Fibroblast of villous mesenchyme (primary cell): ENCODE results near the gene TTYH2. TPM values are rescaled to one million over a fixed set of nuclear protein-coding genes. Genes with fewer than 3 reads are reported as not detected.

Experiments used
- DNase-seq: peaks from one replicate; pipeline ENCODE4 v3.0.0-alpha.2; 2010; ENCODE audit warnings: low read depth
- H3K4me3 ChIP-seq: 2 replicates; pipeline ENCODE4 v1.5.1; 2011; ENCODE audit warnings: low read depth, mild to moderate bottlenecking, low read length
- total RNA-seq: library from RNA; depleted of rRNA; stranded (reverse); fragments of >200 nt; gene quantifications from 2 replicates; pipeline ENCODE4 v1.2.3, GENCODE V29; 2012
- TF ChIP-seq, protein P1 (sequence below): IDR thresholded peaks from 2 replicates; pipeline ENCODE4 v1.5.1; 2012; ENCODE audit warnings: low read depth, mild to moderate bottlenecking, low read length; ENCODE audit not compliant: insufficient read depth

The TTYH2 gene
- total RNA-seq, 1 donor, result 1.3 TPM

DNA sequence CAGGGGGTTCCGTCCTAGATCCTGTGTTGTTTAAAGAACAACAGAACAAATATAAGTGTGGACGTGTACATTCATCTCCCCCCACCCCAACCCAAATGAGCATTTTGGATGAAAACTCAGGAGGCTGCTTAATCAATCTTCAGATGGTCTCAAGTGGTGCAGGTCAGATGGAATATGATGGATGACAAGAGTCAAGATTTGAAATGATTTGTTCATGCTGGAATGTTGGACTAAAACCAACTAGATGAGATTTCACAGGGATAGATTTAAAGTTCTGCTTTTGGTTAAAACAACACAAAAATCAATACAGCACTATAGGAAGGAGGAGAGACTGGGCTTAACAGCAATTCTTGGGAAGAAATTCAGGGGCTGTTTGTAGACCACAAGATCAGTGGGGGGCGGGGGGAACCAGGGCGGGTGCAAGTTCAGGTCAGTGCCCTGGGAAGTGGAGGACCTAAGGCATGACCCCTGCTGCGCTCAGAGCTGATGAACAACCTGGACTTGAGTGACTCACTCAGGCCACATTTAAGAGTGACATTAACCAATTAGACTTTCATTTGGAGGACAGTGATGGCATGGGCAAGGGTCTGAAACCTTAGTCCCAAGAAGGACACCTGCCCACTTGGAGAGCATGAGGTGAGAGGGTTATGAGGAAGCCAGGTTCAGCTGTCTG is 15.1 kb downstream of the TTYH2 start:
- DNase-seq, result no peak
- no peak overlapping the region for H3K4me3 ChIP-seq
- TF ChIP-seq, protein P1, sequence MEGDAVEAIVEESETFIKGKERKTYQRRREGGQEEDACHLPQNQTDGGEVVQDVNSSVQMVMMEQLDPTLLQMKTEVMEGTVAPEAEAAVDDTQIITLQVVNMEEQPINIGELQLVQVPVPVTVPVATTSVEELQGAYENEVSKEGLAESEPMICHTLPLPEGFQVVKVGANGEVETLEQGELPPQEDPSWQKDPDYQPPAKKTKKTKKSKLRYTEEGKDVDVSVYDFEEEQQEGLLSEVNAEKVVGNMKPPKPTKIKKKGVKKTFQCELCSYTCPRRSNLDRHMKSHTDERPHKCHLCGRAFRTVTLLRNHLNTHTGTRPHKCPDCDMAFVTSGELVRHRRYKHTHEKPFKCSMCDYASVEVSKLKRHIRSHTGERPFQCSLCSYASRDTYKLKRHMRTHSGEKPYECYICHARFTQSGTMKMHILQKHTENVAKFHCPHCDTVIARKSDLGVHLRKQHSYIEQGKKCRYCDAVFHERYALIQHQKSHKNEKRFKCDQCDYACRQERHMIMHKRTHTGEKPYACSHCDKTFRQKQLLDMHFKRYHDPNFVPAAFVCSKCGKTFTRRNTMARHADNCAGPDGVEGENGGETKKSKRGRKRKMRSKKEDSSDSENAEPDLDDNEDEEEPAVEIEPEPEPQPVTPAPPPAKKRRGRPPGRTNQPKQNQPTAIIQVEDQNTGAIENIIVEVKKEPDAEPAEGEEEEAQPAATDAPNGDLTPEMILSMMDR, result no peak

DNA sequence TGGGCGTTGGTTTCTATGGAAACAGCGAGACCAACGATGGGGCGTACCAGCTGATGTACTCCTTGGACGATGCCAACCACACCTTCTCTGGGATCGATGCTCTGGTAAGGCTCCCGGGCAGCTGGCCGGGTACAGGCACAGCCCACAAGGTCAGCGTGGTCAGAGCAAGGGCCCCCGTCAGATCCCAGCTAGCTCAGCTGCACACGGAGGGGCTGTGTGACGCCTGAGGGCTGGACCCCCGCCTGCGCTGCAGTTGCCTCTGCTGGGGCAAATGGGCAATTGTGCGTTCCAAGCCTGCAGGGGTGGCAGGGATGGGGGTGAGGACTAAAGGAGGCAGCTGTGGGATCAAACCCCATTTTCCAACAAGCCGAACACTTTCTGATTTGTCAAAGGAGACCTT is 17.5 kb downstream of the TTYH2 start:
- no peak for DNase-seq
- TF ChIP-seq, protein P1, result no peak
- no peak overlapping the region for H3K4me3 ChIP-seq

DNA sequence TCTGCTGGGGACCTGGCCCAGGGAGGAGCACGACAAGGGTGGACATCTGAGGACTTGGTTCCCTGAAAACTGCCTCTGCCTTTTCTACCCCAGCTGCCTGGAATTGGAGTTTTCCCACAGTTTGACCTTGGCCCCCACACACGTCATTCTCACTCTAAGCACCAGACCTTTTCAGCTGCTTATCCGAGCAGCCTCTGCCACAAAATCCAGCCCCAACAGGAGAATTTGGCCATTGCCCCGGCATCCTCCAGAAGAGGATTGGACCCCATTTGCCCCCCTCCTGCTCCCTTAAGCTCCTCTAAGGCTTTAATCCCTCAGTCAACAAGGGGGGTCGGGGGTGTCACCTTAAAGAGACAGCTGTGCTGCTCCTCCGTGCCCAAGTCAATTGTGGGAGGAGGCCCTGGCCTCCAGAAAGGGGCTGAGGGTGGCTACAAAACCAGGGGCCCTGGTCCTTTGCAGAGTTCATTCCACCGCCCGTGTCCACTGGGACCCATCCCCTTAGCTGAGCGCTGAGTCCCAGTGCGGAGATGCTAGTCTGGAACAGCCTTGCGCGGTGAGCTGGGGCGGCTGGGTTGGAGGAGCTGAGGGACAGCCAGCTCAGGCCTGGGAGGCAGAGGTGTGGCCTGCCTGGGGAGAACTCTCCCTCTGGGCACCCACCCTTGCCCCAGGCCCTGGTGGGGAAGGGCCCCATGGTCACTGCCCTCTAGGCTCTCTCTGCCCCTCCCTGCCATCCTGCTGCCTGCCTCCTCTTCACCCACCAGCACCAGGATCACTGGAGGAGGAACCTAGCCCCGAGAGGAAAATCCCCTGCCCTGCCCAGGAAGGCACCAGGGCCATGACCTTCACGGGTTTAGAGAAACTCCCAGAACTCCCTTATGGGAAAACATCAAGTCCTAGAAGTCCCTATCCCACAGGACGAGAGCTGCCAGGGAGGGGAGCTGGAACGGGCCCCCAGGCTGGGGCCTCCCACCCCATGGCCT is 18.8 kb downstream of the TTYH2 start:
- no peak overlapping the region for H3K4me3 ChIP-seq
- no peak for DNase-seq
- TF ChIP-seq, protein P1, result no peak

DNA sequence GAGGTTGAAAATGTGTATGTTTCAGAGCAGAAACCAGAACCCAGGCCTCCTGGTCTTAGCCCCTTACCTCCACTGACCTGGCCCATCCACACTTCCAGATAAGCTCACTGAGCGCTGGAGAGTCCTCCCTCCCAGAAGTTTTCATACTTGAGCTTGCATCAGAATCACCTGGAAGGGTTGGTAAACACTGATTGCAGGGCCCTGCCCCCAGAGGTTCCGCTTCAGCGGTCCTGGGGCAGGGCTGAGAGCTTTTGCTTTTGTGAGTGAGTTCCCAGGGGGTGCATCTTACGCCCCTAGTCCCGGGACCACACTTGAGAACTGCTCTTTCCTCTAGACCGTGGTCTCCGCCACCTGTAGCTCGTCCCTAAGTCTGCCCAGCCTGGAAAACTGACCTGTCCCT is 20.6 kb downstream of the TTYH2 start:
- DNase-seq, result no peak
- TF ChIP-seq, protein P1, result no peak
- H3K4me3 ChIP-seq, result no peak overlapping the region

DNA sequence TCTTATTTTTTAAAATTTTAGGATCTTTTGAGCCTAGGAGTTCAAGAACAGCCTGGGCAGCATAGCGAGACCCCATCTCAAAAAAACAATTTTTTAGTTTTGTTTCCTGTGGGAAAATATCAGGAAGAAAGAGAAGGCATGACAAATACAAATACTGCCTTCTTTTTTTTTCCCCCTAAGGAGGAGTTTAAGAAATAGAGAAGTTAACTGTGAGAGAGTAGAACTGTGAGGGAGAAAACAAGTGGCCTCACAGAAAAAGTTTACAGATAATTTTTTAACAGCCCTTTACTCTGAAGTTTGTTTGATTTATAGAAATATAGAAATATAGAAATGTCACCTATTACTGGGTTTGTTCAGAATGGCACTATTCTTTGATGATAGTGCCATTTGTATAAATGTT is 21.1 kb downstream of the TTYH2 start:
- no peak for DNase-seq

DNA sequence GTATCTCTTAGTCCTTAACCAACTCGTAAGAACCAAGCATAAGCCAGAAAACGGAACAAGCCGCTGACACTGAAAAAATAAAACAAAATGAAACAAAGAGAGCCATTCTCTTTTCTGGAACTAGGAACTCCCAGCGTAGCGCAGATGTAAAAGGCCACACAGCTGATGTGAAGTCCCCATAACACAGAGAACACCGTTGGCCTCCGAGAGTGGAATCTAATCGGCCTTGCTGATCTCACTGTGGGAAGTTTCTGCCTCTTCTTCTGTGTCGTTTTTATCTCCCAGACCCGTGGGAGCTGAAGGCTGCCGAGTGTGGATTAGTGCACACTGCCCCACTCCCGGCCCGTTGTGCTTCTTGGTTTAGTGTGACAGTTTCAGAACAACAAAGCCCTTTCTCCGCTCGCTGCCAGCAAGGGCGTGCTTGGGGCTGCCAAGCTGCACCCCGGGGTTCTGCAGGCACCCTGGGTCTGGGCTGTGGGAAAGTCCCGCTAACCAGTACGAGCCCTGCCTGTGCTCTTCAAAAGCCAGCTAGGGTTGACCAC is 21.7 kb downstream of the TTYH2 start:
- TF ChIP-seq, protein P1, result no peak
- no peak overlapping the region for H3K4me3 ChIP-seq
- no peak for DNase-seq

More for the DNA sequence above, 21.1 kb downstream of the TTYH2 start:
- TF ChIP-seq, protein P1, result no peak
- H3K4me3 ChIP-seq, result no peak overlapping the region
